Measurements from ENCODE around the gene KPTN. TPM values are rescaled to one million over a fixed set of nuclear protein-coding genes. Genes with fewer than 3 reads are reported as not detected.

The KPTN gene
- total and polyA plus RNA-seq, 2 donors (not counting 1 experiment from before 2014, with no cell fraction given): 5.3 to 6.9 TPM

- peak overlapping the region; percentile 75 for H3K27ac ChIP-seq (ENCODE audit: insufficient read depth, low read length)
- no peaks in the 10 kb centered on the region for H3K27me3 ChIP-seq (ENCODE audit: control insufficient read depth, insufficient read depth, low read length)
- no peaks in the 10 kb centered on the region for H4K20me1 ChIP-seq (ENCODE audit: control insufficient read depth, extremely low read depth, insufficient read depth, low read length)
- peaks cover 31% of the 10 kb centered on the region for H3K4me1 ChIP-seq (ENCODE audit: control insufficient read depth, extremely low read depth, insufficient read depth, low read length)
- no peaks in the 10 kb centered on the region for H3K36me3 ChIP-seq (ENCODE audit: control insufficient read depth, insufficient read depth, low read length)
- peak overlapping the region in 3 of 4 experiments; percentile 20 to 98 (median 54) for H3K4me3 ChIP-seq (replicated peaks in 1 of 4; ENCODE audit: control extremely low read depth in 1 of 4, insufficient read depth in 1 of 4, low read depth in 3 of 4, low read length in 4 of 4)
- H3K79me2 ChIP-seq (ENCODE audit: control insufficient read depth, insufficient read depth, low read length): peaks cover 78% of the 10 kb centered on the region
- peak overlapping the region; percentile 56 for H3K4me2 ChIP-seq (ENCODE audit: extremely low read depth, insufficient read depth, low read length)
- no peak overlapping the region for H2AFZ ChIP-seq (ENCODE audit: low read length)
- peak in 1 of 2 donors; percentile 16 for DNase-seq (ENCODE audit: low read depth in 2 of 2)
- TF ChIP-seq EZH2 (IDR thresholded peaks at IDR 0.05; ENCODE audit: low read length, missing control alignments) (no peak), CTCF (conservative IDR thresholded peaks at IDR 0.05 in 1 of 2, IDR thresholded peaks at IDR 0.05 in 1 of 2; ENCODE audit: low read depth in 1 of 2, low read length in 2 of 2) (no peak)
- H3K9me3 ChIP-seq (ENCODE audit: control insufficient read depth, insufficient read depth, low read depth, low read length): no peaks in the 10 kb centered on the region
- peak overlapping the region; percentile 39 for H3K9ac ChIP-seq (ENCODE audit: insufficient read depth, low read length)
Observed at GRCh38 chr19:47511681-47512080, 27.7 kb upstream of the KPTN start.

- Histone ChIP-seq H3K27ac (ENCODE audit: insufficient read depth, low read length) (peak overlapping the region; percentile 5), H2AFZ (ENCODE audit: low read length) (no peak overlapping the region), H3K79me2 (ENCODE audit: control insufficient read depth, insufficient read depth, low read length) (peaks cover 81% of the 10 kb centered on the region), H3K36me3 (ENCODE audit: control insufficient read depth, insufficient read depth, low read length) (no peaks in the 10 kb centered on the region), H3K4me1 (ENCODE audit: control insufficient read depth, extremely low read depth, insufficient read depth, low read length) (peaks cover 31% of the 10 kb centered on the region), H3K9me3 (ENCODE audit: control insufficient read depth, insufficient read depth, low read depth, low read length) (no peaks in the 10 kb centered on the region), H3K9ac (ENCODE audit: insufficient read depth, low read length) (no peak overlapping the region), H4K20me1 (ENCODE audit: control insufficient read depth, extremely low read depth, insufficient read depth, low read length) (no peaks in the 10 kb centered on the region), H3K27me3 (ENCODE audit: control insufficient read depth, insufficient read depth, low read length) (no peaks in the 10 kb centered on the region), H3K4me2 (ENCODE audit: extremely low read depth, insufficient read depth, low read length) (no peak overlapping the region), H3K4me3 (replicated peaks in 1 of 4; ENCODE audit: control extremely low read depth in 1 of 4, insufficient read depth in 1 of 4, low read depth in 3 of 4, low read length in 4 of 4) (peak overlapping the region in 1 of 4 experiments; percentile 98)
- no peak for TF ChIP-seq CTCF (conservative IDR thresholded peaks at IDR 0.05 in 1 of 2, IDR thresholded peaks at IDR 0.05 in 1 of 2; ENCODE audit: low read depth in 1 of 2, low read length in 2 of 2)
- no peak for TF ChIP-seq EZH2 (IDR thresholded peaks at IDR 0.05; ENCODE audit: low read length, missing control alignments)
- no peak for DNase-seq (ENCODE audit: low read depth in 2 of 2)
Observed at GRCh38 chr19:47511128-47511517, 27.1 kb upstream of the KPTN start.

- Histone ChIP-seq H3K27ac (ENCODE audit: insufficient read depth, low read length) (no peak overlapping the region), H3K9ac (ENCODE audit: insufficient read depth, low read length) (no peak overlapping the region)
Observed at GRCh38 chr19:47510516-47511127, 26.6 kb upstream of the KPTN start.

More at GRCh38 chr19:47510516-47511127, 26.6 kb upstream of the KPTN start:
- Histone ChIP-seq H2AFZ (ENCODE audit: low read length) (no peak overlapping the region), H3K4me3 (replicated peaks in 1 of 4; ENCODE audit: control extremely low read depth in 1 of 4, insufficient read depth in 1 of 4, low read depth in 3 of 4, low read length in 4 of 4) (peak overlapping the region in 1 of 4 experiments; percentile 4), H3K27me3 (ENCODE audit: control insufficient read depth, insufficient read depth, low read length) (no peaks in the 10 kb centered on the region), H3K36me3 (ENCODE audit: control insufficient read depth, insufficient read depth, low read length) (no peaks in the 10 kb centered on the region), H3K79me2 (ENCODE audit: control insufficient read depth, insufficient read depth, low read length) (peaks cover 83% of the 10 kb centered on the region), H3K4me1 (ENCODE audit: control insufficient read depth, extremely low read depth, insufficient read depth, low read length) (peaks cover 31% of the 10 kb centered on the region), H3K9me3 (ENCODE audit: control insufficient read depth, insufficient read depth, low read depth, low read length) (no peaks in the 10 kb centered on the region), H3K4me2 (ENCODE audit: extremely low read depth, insufficient read depth, low read length) (no peak overlapping the region), H4K20me1 (ENCODE audit: control insufficient read depth, extremely low read depth, insufficient read depth, low read length) (no peaks in the 10 kb centered on the region)
- no peak for TF ChIP-seq CTCF (conservative IDR thresholded peaks at IDR 0.05 in 1 of 2, IDR thresholded peaks at IDR 0.05 in 1 of 2; ENCODE audit: low read depth in 1 of 2, low read length in 2 of 2)
- TF ChIP-seq EZH2 (IDR thresholded peaks at IDR 0.05; ENCODE audit: low read length, missing control alignments): no peak
- DNase-seq (ENCODE audit: low read depth in 2 of 2): no peak

Measured in fibroblast of lung (primary cell).